ENCODE measurements around the gene AHCYL2.

GRCh38 chr7:129271500-129272355 is 46.9 kb downstream of the AHCYL2 start:
- TF ChIP-seq CTCF (IDR thresholded peaks at IDR 0.05) = peak; percentile 43 to 88 (median 76)
- no peak for TF ChIP-seq POLR2A (IDR thresholded peaks at IDR 0.05)
